Measurements from ENCODE around the gene CLDN1.
"Not testable (repeated sequence)": the region's sequence is repeated elsewhere in the genome, so short reads cannot be mapped to it uniquely, and the experiment has no call there.

Gene CLDN1

GRCh38 chr3:190293621-190294020, 28.6 kb downstream of the CLDN1 start:
- no peak for DNase-seq (ENCODE audit: low read depth, low spot score)

DNA sequence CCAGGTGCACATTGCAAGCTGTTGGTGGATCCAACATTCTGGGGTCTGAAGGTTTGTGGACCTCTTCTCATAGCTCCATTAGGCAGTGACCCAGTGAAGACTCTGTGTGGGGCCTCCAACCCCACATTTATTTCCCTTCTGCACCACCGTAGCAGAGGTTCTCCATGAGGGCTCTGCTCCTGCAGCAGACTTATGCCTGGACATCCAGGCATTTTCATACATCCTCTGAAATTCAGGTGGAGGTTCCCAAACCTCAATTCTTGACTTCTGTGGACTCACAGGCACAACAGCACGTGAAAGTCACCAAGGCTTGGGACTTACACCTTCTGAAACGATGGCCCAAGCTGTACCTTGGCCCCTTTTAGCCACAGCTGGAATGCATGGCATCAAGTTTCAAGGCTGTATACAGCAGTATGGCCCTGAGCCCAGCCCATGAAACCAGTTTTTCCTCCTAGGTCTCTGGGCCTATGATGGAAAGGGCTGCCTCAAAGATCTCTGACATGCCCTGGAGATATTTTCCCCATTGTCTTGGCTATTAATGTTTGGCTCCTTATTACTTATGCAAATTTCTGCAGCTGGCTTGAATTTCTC, 30.2 kb downstream of the CLDN1 start:
- DNase-seq (ENCODE audit: low read depth, low spot score), result no peak

GRCh38 chr3:190289989-190290388, 32.3 kb downstream of the CLDN1 start:
- DNase-seq (ENCODE audit: low read depth, low spot score), result no peak

DNA sequence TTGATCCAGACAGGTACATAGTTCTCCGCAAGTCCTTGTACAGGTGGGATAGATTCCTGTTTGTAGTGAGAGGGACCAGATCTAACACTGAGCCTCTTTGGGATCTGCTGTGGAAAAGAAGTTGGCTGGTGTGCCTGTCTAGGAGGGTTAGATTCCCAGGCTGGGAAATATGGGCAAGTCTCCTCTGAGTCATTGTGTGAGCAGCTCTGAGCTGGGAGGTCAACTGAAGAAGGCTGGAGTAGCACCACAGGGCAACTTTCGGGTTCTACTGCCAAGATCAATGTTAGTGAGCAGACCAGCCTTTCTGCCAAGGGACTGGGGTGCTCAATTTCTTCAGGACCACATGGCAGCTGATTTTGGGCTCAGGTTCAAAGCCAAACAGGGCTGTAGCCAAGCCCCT, 33.4 kb downstream of the CLDN1 start:
- DNase-seq (ENCODE audit: low read depth, low spot score), result no peak

GRCh38 chr3:190286014-190286413, 36.2 kb downstream of the CLDN1 start:
- no peak for DNase-seq (ENCODE audit: low read depth, low spot score)

DNA sequence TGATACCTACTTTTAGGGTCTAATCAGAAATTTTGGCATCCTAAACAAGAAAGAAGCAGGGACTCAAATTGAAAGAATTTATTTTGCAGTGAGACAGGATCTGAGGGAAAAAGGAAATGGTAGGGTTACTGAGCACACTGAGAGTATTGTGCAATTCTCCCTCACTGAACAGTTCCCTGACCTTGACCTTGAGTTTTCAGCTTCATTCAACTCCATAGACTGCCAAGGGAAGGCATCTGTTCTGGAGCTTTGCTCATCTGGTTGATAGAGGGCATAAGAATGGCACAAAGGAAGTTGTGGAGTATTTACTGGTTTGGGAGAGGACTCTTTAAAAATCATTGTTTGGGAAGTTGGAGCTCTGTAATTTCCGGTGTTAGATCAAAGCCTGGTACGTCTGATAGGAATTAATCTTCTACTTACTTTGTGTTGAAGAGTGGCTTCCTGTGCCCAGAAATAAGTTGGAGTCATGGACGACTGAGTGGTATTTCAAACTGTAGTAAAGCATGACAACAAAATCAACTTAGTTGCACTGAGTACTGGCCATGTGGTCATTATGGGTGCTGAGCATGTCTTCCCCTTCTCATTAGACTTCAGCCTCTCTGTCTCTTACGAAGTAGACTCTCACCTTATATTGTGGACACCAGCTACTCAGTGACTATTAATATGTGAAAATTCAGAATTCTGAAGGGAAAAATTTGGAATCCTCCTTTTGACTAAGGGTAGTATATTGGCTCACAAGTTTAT, 40.8 kb downstream of the CLDN1 start:
- no peak for DNase-seq (ENCODE audit: low read depth, low spot score)

DNA sequence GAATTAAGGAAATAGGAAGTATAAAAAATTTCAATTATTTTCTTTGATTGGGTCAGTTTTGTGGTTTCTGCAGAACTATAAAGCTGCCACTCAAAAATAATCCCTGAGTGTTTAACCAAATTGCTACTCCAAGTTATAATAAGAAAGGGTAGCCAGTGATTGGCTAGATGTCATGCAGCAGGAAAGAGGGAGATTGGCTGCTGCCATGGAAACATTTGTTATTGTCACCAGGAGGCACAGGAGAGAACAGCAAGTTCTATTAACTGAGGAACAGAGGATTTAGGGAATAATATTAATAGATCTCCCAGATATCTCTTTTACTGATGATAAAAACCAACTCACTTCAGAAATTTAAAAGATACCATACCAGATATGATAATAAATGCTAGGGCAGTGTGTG, 42.6 kb downstream of the CLDN1 start:
- no peak for DNase-seq (ENCODE audit: low read depth, low spot score)

DNA sequence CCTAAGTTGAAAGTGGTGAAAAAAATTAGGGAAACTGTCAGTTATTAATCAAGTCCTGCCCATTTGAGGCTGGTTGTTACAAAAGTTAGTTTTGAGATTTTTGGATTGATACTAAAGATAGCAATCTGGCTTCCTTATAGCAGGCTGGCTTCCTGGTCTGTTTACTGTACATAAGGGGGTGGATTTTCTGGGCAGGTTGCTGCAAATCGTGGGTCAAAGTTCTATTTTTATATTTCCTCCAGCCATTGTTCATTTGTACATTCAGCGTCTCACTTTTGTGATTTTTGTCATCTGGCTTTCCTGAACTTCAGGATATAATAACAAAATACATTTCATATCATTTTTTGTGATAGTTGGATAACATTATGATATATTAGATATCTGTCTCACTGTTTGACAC, 49.5 kb downstream of the CLDN1 start:
- no peak for DNase-seq (ENCODE audit: low read depth, low spot score)

DNA sequence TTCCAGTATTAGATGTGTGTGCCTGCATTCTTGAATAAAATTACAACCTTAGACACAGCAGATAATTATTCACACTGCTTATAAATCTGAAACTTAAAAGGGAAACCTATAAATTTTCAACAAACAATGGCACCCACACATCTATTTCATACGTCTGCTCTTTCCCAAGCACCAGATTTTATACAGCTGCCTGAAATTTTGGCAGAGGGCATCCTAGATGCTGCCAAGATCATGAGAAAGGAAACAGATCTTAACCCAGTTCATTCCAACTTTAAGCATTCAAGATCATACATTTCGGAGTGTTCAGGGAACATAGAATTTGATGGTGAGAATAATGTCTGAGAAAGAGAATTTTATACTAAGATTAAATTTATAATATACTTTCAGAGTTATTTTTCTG, 53.1 kb downstream of the CLDN1 start:
- no peak for DNase-seq (ENCODE audit: low read depth, low spot score)

- not testable (repeated sequence) for DNase-seq (ENCODE audit: low read depth, low spot score)
Observed at GRCh38 chr3:190267464-190267863, 54.8 kb downstream of the CLDN1 start.

DNA sequence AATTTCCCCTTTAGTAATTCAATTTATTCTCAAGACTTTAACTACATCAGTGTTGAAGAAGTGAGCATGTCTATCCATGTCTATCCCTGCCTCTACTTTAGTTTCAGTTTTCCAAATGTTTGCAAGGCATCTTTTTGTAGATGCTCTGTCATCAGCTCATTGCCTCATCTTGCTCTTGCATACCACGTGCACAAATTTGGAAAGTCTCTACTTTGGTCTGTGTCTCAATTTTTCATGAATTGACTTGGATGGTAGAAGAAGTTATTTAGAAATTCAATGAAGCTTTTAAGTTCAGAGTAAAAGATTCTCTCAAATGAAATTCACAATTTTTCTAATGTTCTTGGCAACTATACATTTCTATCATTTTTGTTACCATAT, 55.3 kb downstream of the CLDN1 start:
- no peak for DNase-seq (ENCODE audit: low read depth, low spot score)

- no peak for DNase-seq (ENCODE audit: low read depth, low spot score)
Observed at GRCh38 chr3:190266265-190266912, 55.9 kb downstream of the CLDN1 start.

GRCh38 chr3:190265796-190266195, 56.5 kb downstream of the CLDN1 start:
- no peak for DNase-seq (ENCODE audit: low read depth, low spot score)

- no peak for DNase-seq (ENCODE audit: low read depth, low spot score)
Observed at GRCh38 chr3:190265126-190265525, 57.1 kb downstream of the CLDN1 start.

GRCh38 chr3:190261740-190262139, 60.5 kb downstream of the CLDN1 start:
- no peak for DNase-seq (ENCODE audit: low read depth, low spot score)

DNA sequence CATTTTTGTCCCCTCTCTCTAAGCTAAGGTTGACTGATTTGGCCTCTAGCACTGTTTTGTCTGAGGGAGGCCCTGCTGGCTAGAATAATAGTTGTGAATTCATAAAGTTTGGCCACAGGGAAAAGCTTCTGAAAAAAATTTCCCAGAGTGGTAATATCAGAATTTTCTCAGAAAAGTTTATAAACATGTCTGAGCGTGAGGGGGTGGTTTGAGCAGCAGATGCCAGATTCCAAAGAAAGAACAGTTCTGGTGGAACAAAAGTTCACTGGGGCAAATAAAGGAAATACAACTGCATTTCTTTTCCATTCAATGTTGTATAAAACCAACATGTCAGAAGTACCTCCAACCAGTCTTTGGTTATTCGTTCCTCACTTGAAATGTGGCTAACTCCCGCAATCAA, 61.2 kb downstream of the CLDN1 start:
- no peak for DNase-seq (ENCODE audit: low read depth, low spot score)

DNA sequence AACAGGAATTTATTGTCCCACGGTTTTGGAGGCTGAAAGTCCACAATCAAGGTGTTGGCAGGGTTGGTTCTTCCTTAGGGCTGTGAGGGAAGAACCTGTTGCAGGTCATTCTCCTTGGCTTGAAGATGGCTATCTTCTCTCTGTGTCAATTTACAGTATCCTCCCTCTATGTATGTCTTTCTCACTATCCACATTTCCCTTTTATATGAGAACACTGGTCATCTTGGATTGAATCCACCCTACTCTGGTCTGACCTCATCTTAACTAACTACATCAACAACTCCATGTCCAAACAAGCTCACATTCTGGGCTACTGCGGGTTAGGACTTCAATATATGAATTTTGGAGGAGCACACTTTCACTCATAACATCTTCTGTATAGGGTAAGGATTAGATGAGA, 61.9 kb downstream of the CLDN1 start:
- no peak for DNase-seq (ENCODE audit: low read depth, low spot score)

GRCh38 chr3:190258634-190259033, 63.6 kb downstream of the CLDN1 start:
- no peak for DNase-seq (ENCODE audit: low read depth, low spot score)

Measured in activated naive CD8-positive, alpha-beta T cell treated with anti-CD3 and anti-CD28 coated beads, Interleukin-2, amount 50 U/mL, for 16 hours (primary cell).